ENCODE data around the gene ARHGAP26.

Gene ARHGAP26

GRCh38 chr5:143267186-143267585, 497.0 kb downstream of the ARHGAP26 start:
- DNase-seq, result no peak

GRCh38 chr5:143268388-143268787, 498.2 kb downstream of the ARHGAP26 start:
- DNase-seq, result no peak

- no peak for DNase-seq
Measured at GRCh38 chr5:143271431-143271830, 501.3 kb downstream of the ARHGAP26 start.

- DNase-seq, result no peak
Measured at GRCh38 chr5:143274952-143275351, 504.8 kb downstream of the ARHGAP26 start.

GRCh38 chr5:143275512-143276363, 505.6 kb downstream of the ARHGAP26 start:
- DNase-seq, result no peak

GRCh38 chr5:143277536-143277935, 507.4 kb downstream of the ARHGAP26 start:
- no peak for DNase-seq

Data from hematopoietic multipotent progenitor cell treated with erythropoietin and hydrocortisone succinate and interleukin-3 and kit ligand, for 8 days (in vitro differentiated cells).